GM18508 (cell line): ENCODE measurements around the gene DMRTC2.

Experiments used
- ATAC-seq: cut with Tn5 transposase; IDR thresholded peaks from one replicate; pipeline ENCODE4 v1.9.1; 2021; ENCODE audit warnings: moderate number of reproducible peaks; ENCODE audit not compliant: insufficient read depth, unreplicated experiment

DMRTC2 gene

GRCh38 chr19:41845001-41845050, at the start of gene DMRTC2:
DMRTC2 (plus strand) TSS chr19:41845042; CDS start chr19:41847429, 2,387 bp downstream.
- no peak for ATAC-seq

GRCh38 chr19:41796362-41796761, 48.5 kb upstream of the DMRTC2 start, which contains the start of gene CEACAM3:
CEACAM3 (plus strand) TSS chr19:41796587; CDS start chr19:41796678, 91 bp downstream.
- no peak for ATAC-seq

- ATAC-seq = no peak
These were observed 47.9 kb upstream of the DMRTC2 start for GRCh38 chr19:41796901-41797300.

GRCh38 chr19:41799444-41800000, 45.3 kb upstream of the DMRTC2 start:
- no peak for ATAC-seq

GRCh38 chr19:41801031-41801430, 43.8 kb upstream of the DMRTC2 start:
- ATAC-seq = no peak

- no peak for ATAC-seq
These were observed 43.0 kb upstream of the DMRTC2 start for GRCh38 chr19:41801792-41802211.

GRCh38 chr19:41802770-41803169, 42.1 kb upstream of the DMRTC2 start:
- no peak for ATAC-seq

GRCh38 chr19:41804336-41804735, 40.5 kb upstream of the DMRTC2 start:
- no peak for ATAC-seq

- ATAC-seq = no peak
These were observed 37.7 kb upstream of the DMRTC2 start for GRCh38 chr19:41807176-41807575.

GRCh38 chr19:41808663-41809566, 35.9 kb upstream of the DMRTC2 start:
- ATAC-seq = no peak

GRCh38 chr19:41810301-41810700, 34.5 kb upstream of the DMRTC2 start:
- ATAC-seq = no peak

- no peak for ATAC-seq
These were observed 33.8 kb upstream of the DMRTC2 start for GRCh38 chr19:41811036-41811435.

- no peak for ATAC-seq
These were observed 32.9 kb upstream of the DMRTC2 start for GRCh38 chr19:41811981-41812380.

- no peak for ATAC-seq
These were observed 30.9 kb upstream of the DMRTC2 start for GRCh38 chr19:41813911-41814310.

- ATAC-seq = no peak
These were observed 29.5 kb upstream of the DMRTC2 start for GRCh38 chr19:41815301-41815700.

GRCh38 chr19:41816761-41817160, 28.1 kb upstream of the DMRTC2 start:
- ATAC-seq = no peak

- ATAC-seq = no peak
These were observed 23.7 kb upstream of the DMRTC2 start for GRCh38 chr19:41821003-41821735.

GRCh38 chr19:41837981-41838708, 6.7 kb upstream of the DMRTC2 start:
- no peak for ATAC-seq

- no peak for ATAC-seq
These were observed 5.6 kb upstream of the DMRTC2 start for GRCh38 chr19:41839211-41839610.

GRCh38 chr19:41843371-41843770, 1.5 kb upstream of the DMRTC2 start:
- no peak for ATAC-seq

GRCh38 chr19:41844601-41845000, 241 bp upstream of the DMRTC2 start, which contains the start of gene LYPD4:
LYPD4 (minus strand) TSS chr19:41844683; CDS start chr19:41839285, 5,398 bp downstream.
- no peak for ATAC-seq
